BJ (cell line): Measurements from ENCODE around the gene TMED1. TPM values are rescaled to one million over a fixed set of nuclear protein-coding genes. Genes with fewer than 3 reads are reported as not detected.
"Not testable (repeated sequence)": the region's sequence is repeated elsewhere in the genome, so short reads cannot be mapped to it uniquely, and the experiment has no call there.

Source experiments
- CTCF ChIA-PET: fragments of 350-600 bp; formaldehyde crosslinking; extraction: SDS; loops from one replicate; lab custom pipeline; 2021; ENCODE audit warnings: antibody characterized with exemption, inconsistent platforms; lab: Yijun Ruan, JAX
- POLR2A ChIA-PET: fragments of 300-600 bp; sonication (Branson Sonifier 250); formaldehyde crosslinking; extraction: SDS; loops from one replicate; lab custom pipeline; 2021; ENCODE audit warnings: antibody characterized with exemption; lab: Charles Lee
- DNase-seq: peaks from one replicate; pipeline ENCODE4 v3.0.0-alpha.2; 2011; ENCODE audit warnings: low read depth
- H3K27me3 ChIP-seq: 2 replicates; pipeline ENCODE4 v1.6.0; 2011; ENCODE audit warnings: low read length; ENCODE audit not compliant: control insufficient read depth, insufficient read depth
- H3K36me3 ChIP-seq: 2 replicates; pipeline ENCODE4 v1.5.1; 2011; ENCODE audit warnings: low read length; ENCODE audit not compliant: control insufficient read depth, insufficient read depth
- H3K4me3 ChIP-seq: 2 replicates; pipeline ENCODE4 v1.5.1; 2011; ENCODE audit warnings: low read depth, mild to moderate bottlenecking, control low read depth, low read length
- CTCF ChIP-seq: IDR thresholded peaks from 2 replicates; pipeline ENCODE4 v1.5.1; 2011; ENCODE audit warnings: low read depth, mild to moderate bottlenecking, control low read depth, inconsistent platforms, low read length, moderate library complexity; ENCODE audit not compliant: insufficient read depth
- polyA plus RNA-seq: library from polyadenylated mRNA; depleted of rRNA; stranded (reverse); fragments of >200 nt; gene quantifications from 2 replicates; pipeline ENCODE4 v1.2.3, GENCODE V29; 2011

The TMED1 gene
- polyA plus RNA-seq, 1 experiment, result 85.3 TPM

- peak; percentile 57 for TF ChIP-seq CTCF
- DNase-seq, result no peak
- H3K36me3 ChIP-seq, result no peaks in the 10 kb centered on the region
- ChIA-PET CTCF (interaction anchor here (0.5 to 10.5 kb wide), 8 partner anchors 8 to 144 kb away, joined by 3 to 121 read pairs (median 4); partner anchors contain the start of genes DNM2 and TMED1), POLR2A (no interaction called here)
- H3K27me3 ChIP-seq, result no peaks in the 10 kb centered on the region
- H3K4me3 ChIP-seq, result no peak overlapping the region
Measured at GRCh38 chr19:10861103-10861651, 25.2 kb upstream of the TMED1 start.

- peak; percentile 82 for TF ChIP-seq CTCF
- ChIA-PET CTCF (interaction anchor here (0.6 to 2.1 kb wide), 13 partner anchors 10 to 632 kb away, joined by 3 to 15 read pairs (median 4); partner anchors contain the start of genes C19orf38, DNM2 and TMED1), POLR2A (interaction anchor here (0.7 kb wide), 1 partner anchor 130 kb away, joined by 3 read pairs; no protein-coding TSS in a partner anchor)
- Histone ChIP-seq H3K36me3 (no peaks in the 10 kb centered on the region), H3K27me3 (no peaks in the 10 kb centered on the region), H3K4me3 (no peak overlapping the region)
- DNase-seq, result no peak
Measured at GRCh38 chr19:10858204-10858828, 22.3 kb upstream of the TMED1 start.

GRCh38 chr19:10856899-10857298 is 20.9 kb upstream of the TMED1 start:
- POLR2A ChIA-PET, H3K36me3 ChIP-seq, DNase-seq, H3K4me3 ChIP-seq, H3K27me3 ChIP-seq: not testable (repeated sequence)
- CTCF ChIA-PET, result interaction anchor here (0.8 to 4.3 kb wide), 6 partner anchors 9 to 155 kb away, joined by 3 to 57 read pairs (median 9); partner anchors contain the start of genes CARM1, DNM2, QTRT1 and TMED1

- TF ChIP-seq CTCF, result peak; percentile 48
- ChIA-PET POLR2A (no interaction called here), CTCF (interaction anchor here (0.8 to 4.3 kb wide), 8 partner anchors 10 to 154 kb away, joined by 3 to 57 read pairs (median 4); partner anchors contain the start of genes CARM1, DNM2, QTRT1 and TMED1)
- Histone ChIP-seq H3K4me3 (no peak overlapping the region), H3K27me3 (no peaks in the 10 kb centered on the region), H3K36me3 (no peaks in the 10 kb centered on the region)
- no peak for DNase-seq
Measured at GRCh38 chr19:10855879-10856522, 20.0 kb upstream of the TMED1 start.

GRCh38 chr19:10854350-10855089 is 18.5 kb upstream of the TMED1 start:
- ChIA-PET CTCF (interaction anchor here (0.6 to 4.3 kb wide), 12 partner anchors 8 to 346 kb away, joined by 3 to 57 read pairs (median 4); partner anchors contain the start of genes DNM2, QTRT1 and TMED1), POLR2A (interaction anchor here (0.7 kb wide), 1 partner anchor 8 kb away, joined by 9 read pairs; no protein-coding TSS in a partner anchor)
- Histone ChIP-seq H3K27me3 (no peaks in the 10 kb centered on the region), H3K36me3 (no peaks in the 10 kb centered on the region), H3K4me3 (no peak overlapping the region)
- DNase-seq, result no peak
- no peak for TF ChIP-seq CTCF
